PC-3 (cell line): ENCODE results near the gene LAMB4. TPM values are rescaled to one million over a fixed set of nuclear protein-coding genes. Genes with fewer than 3 reads are reported as not detected.

ENCODE experiments used
- ATAC-seq: fragments of 200-7000 bp; cut with Tn5 transposase; 2 replicates; pipeline ENCODE4 v1.9.1; 2020; ENCODE audit warnings: mild to moderate bottlenecking, moderate library complexity
- BruUV-seq: library from RNA; stranded (reverse); fragments of 400-500 nt; replicated peaks from 2 replicates; lab custom pipeline; 2021; lab: Mats Ljungman, UMichigan
- CTCF ChIA-PET: fragments of 300-600 bp; sonication (Branson Sonifier 250); formaldehyde crosslinking; loops from one replicate; lab custom pipeline; 2022; ENCODE audit warnings: antibody characterized with exemption; lab: Charles Lee
- POLR2A ChIA-PET: fragments of 300-600 bp; sonication (Branson Sonifier 250); formaldehyde crosslinking; loops from one replicate; lab custom pipeline; 2022; ENCODE audit warnings: antibody characterized with exemption; ENCODE audit not compliant: unreplicated experiment; lab: Charles Lee
- DNase-seq: peaks from one replicate; pipeline ENCODE4 v3.0.0-alpha.2; 2015
- H2AFZ ChIP-seq: fragments of 300-600 bp; sonication (generic); 2 replicates; pipeline ENCODE4 v1.6.0; 2016; ENCODE audit warnings: antibody characterized with exemption, low read length
- H3F3A ChIP-seq: fragments of 300-600 bp; sonication (generic); one replicate; pipeline ENCODE4 v1.6.0; 2017; ENCODE audit warnings: antibody characterized with exemption, low read length, control low read depth, mild to moderate bottlenecking; ENCODE audit not compliant: unreplicated experiment
- H3K27ac ChIP-seq: fragments of 300-600 bp; sonication (generic); 2 replicates; pipeline ENCODE4 v1.5.1; 2016; ENCODE audit warnings: mild to moderate bottlenecking, low read length
- H3K27me3 ChIP-seq: fragments of 300-600 bp; sonication (generic); 2 replicates; pipeline ENCODE4 v1.6.1; 2016; ENCODE audit warnings: low read length, mixed read lengths
- H3K36me3 ChIP-seq: fragments of 300-600 bp; sonication (generic); 2 replicates; pipeline ENCODE4 v1.6.1; 2016; ENCODE audit warnings: low read depth, mixed run types, low read length, mixed read lengths
- H3K4me1 ChIP-seq: fragments of 300-600 bp; sonication (generic); 2 replicates; pipeline ENCODE4 v1.5.1; 2016; ENCODE audit warnings: low read length; ENCODE audit not compliant: insufficient read depth
- H3K4me2 ChIP-seq: fragments of 300-600 bp; sonication (generic); 2 replicates; pipeline ENCODE4 v1.6.0; 2016; ENCODE audit warnings: low read length
- H3K4me3 ChIP-seq: fragments of 300-600 bp; sonication (generic); 2 replicates; pipeline ENCODE4 v1.5.1; 2016; ENCODE audit warnings: mild to moderate bottlenecking, low read length, mixed read lengths
- H3K79me2 ChIP-seq: fragments of 300-600 bp; sonication (generic); 2 replicates; pipeline ENCODE4 v1.6.1; 2017; ENCODE audit warnings: low read length, mixed read lengths
- H3K9ac ChIP-seq: fragments of 300-600 bp; sonication (generic); 2 replicates; pipeline ENCODE4 v1.6.0; 2016; ENCODE audit warnings: mild to moderate bottlenecking, low read length
- H3K9me2 ChIP-seq: fragments of 300-600 bp; sonication (generic); replicated peaks from 2 replicates; pipeline ENCODE4 v1.6.1; 2016; ENCODE audit warnings: mixed run types, low read length, mixed read lengths
- H3K9me3 ChIP-seq: fragments of 300-600 bp; sonication (generic); 2 replicates; pipeline ENCODE4 v1.6.1; 2016; ENCODE audit warnings: low read length, mixed read lengths
- H4K20me1 ChIP-seq: fragments of 300-600 bp; sonication (generic); 2 replicates; pipeline ENCODE4 v1.6.1; 2016; ENCODE audit warnings: low read length, mixed read lengths
- EZH2 ChIP-seq: fragments of 300-600 bp; sonication (generic); IDR thresholded peaks from one replicate; pipeline ENCODE4 v1.6.1; 2017; ENCODE audit warnings: antibody characterized with exemption, mild to moderate bottlenecking, low read length; ENCODE audit not compliant: unreplicated experiment
- EZH2phosphoT487 ChIP-seq: fragments of 300-600 bp; sonication (generic); IDR thresholded peaks from 2 replicates; pipeline ENCODE4 v1.6.1; 2018; ENCODE audit warnings: mild to moderate bottlenecking, antibody characterized with exemption, low read length, borderline replicate concordance
- intact Hi-C: fragments of 100-400 bp; cut with micrococcal nuclease; formaldehyde crosslinking; loops from 2 replicates; pipeline ENCODE4 v1.9.0; 2023
- total RNA-seq: library from RNA; depleted of rRNA; stranded (reverse); fragments of >200 nt; gene quantifications from 2 replicates; pipeline ENCODE4 v1.2.3, GENCODE V29; 2014
- TF ChIP-seq, protein P1 (sequence below): fragments of 300-600 bp; sonication (generic); conservative IDR thresholded peaks from 2 replicates; pipeline ENCODE4 v1.5.1; 2017; ENCODE audit warnings: antibody characterized with exemption, low read depth, mild to moderate bottlenecking, low read length

The LAMB4 gene
- total RNA-seq, 1 experiment from 2014 or later, result 0.04 TPM

- Histone ChIP-seq H4K20me1 (no peaks in the 10 kb centered on the region), H3K79me2 (no peaks in the 10 kb centered on the region), H2AFZ (no peak overlapping the region), H3K36me3 (no peaks in the 10 kb centered on the region), H3K9me2 (no peaks in the 10 kb centered on the region), H3K9ac (no peak overlapping the region), H3K9me3 (no peaks in the 10 kb centered on the region), H3K27me3 (no peaks in the 10 kb centered on the region), H3F3A (no peaks in the 10 kb centered on the region), H3K4me2 (no peak overlapping the region), H3K27ac (no peak overlapping the region), H3K4me1 (peaks cover 27% of the 10 kb centered on the region), H3K4me3 (no peak overlapping the region)
- no peak for ATAC-seq
- no TSS peak for BruUV-seq
- TF ChIP-seq, protein P1, sequence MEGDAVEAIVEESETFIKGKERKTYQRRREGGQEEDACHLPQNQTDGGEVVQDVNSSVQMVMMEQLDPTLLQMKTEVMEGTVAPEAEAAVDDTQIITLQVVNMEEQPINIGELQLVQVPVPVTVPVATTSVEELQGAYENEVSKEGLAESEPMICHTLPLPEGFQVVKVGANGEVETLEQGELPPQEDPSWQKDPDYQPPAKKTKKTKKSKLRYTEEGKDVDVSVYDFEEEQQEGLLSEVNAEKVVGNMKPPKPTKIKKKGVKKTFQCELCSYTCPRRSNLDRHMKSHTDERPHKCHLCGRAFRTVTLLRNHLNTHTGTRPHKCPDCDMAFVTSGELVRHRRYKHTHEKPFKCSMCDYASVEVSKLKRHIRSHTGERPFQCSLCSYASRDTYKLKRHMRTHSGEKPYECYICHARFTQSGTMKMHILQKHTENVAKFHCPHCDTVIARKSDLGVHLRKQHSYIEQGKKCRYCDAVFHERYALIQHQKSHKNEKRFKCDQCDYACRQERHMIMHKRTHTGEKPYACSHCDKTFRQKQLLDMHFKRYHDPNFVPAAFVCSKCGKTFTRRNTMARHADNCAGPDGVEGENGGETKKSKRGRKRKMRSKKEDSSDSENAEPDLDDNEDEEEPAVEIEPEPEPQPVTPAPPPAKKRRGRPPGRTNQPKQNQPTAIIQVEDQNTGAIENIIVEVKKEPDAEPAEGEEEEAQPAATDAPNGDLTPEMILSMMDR, result no peak
- TF ChIP-seq EZH2, result no peak
- TF ChIP-seq EZH2phosphoT487, result no peak
- CTCF ChIA-PET, result interaction anchor here (0.6 to 1.1 kb wide), 3 partner anchors 114 to 978 kb away, joined by 3 to 4 read pairs (median 4); no protein-coding TSS in a partner anchor
- DNase-seq, result no peak
- intact Hi-C loops, result loop anchor here (1.0 to 10.0 kb wide), 5 partner anchors 68 to 202 kb away; partner anchors contain the start of gene DLD
- POLR2A ChIA-PET, result interaction anchor here (0.6 kb wide), 1 partner anchor 51 kb away, joined by 5 read pairs; no protein-coding TSS in a partner anchor
These were observed 33.2 kb downstream of the LAMB4 start for GRCh38 chr7:108096996-108097395.

GRCh38 chr7:108094933-108095710 lies 35.0 kb downstream of the LAMB4 start:
- POLR2A ChIA-PET, result interaction anchor here (0.6 kb wide), 2 partner anchors 26 to 352 kb away, joined by 4 to 5 read pairs; no protein-coding TSS in a partner anchor
- Histone ChIP-seq H3K4me2 (peak overlapping the region; percentile 67), H3F3A (no peaks in the 10 kb centered on the region)

More at GRCh38 chr7:108094933-108095710, 35.0 kb downstream of the LAMB4 start:
- Histone ChIP-seq H3K9me2 (no peaks in the 10 kb centered on the region), H3K9ac (no peak overlapping the region), H3K9me3 (no peaks in the 10 kb centered on the region), H3K27ac (peak overlapping the region; percentile 7; the same call in 1 of the 2 replicates), H3K4me1 (peaks cover 27% of the 10 kb centered on the region), H3K79me2 (no peaks in the 10 kb centered on the region), H3K36me3 (no peaks in the 10 kb centered on the region), H3K4me3 (peak overlapping the region; percentile 28; the same call in 1 of the 2 replicates), H3K27me3 (no peaks in the 10 kb centered on the region), H4K20me1 (no peaks in the 10 kb centered on the region), H2AFZ (peak overlapping the region; percentile 51)
- peak; percentile 80 for DNase-seq
- no TSS peak for BruUV-seq
- peak; percentile 96 for ATAC-seq
- CTCF ChIA-PET, result interaction anchor here (0.5 to 0.6 kb wide), 2 partner anchors 80 to 263 kb away, joined by 3 read pairs; no protein-coding TSS in a partner anchor
- intact Hi-C loops, result loop anchor here (1.0 to 10.0 kb wide), 5 partner anchors 80 to 200 kb away; partner anchors contain the start of gene DLD
- TF ChIP-seq, protein P1, result no peak
- TF ChIP-seq EZH2 (no peak), EZH2phosphoT487 (no peak)
